Stimulated activated CD4-positive, alpha-beta T cell treated with anti-CD3 and anti-CD28 coated beads, Interleukin-2, amount 100 ng/mL, for 4 hours (primary cell): ENCODE measurements around the gene NCAPD2.
"Not testable (repeated sequence)": the region's sequence is repeated elsewhere in the genome, so short reads cannot be mapped to it uniquely, and the experiment has no call there.

ENCODE experiments used
- DNase-seq: peaks from one replicate; pipeline ENCODE4 v3.0.0-alpha.2; 2020; ENCODE audit warnings: low read depth

The NCAPD2 gene

GRCh38 chr12:6465467-6466183 is 28.3 kb upstream of the NCAPD2 start:
- no peak for DNase-seq

DNA sequence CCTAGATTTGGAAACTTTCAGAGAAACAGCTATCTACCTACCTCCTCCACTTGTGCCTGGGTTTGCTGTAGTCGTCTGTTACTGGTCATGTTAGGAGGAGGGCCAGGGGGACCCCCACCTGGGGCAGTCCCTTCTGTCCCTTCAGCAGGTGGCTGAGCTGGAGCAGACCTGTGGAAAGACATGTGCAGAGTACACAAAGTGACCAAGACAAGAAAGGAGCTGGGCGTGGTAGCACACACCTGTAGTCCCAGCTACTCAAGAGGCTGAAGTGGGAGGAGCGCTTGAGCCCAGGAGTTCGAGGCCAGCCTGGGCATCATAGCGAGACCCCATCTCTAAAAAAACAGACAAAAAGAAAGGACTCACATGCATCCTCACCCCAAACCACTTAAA is 27.7 kb upstream of the NCAPD2 start:
- DNase-seq = no peak

DNA sequence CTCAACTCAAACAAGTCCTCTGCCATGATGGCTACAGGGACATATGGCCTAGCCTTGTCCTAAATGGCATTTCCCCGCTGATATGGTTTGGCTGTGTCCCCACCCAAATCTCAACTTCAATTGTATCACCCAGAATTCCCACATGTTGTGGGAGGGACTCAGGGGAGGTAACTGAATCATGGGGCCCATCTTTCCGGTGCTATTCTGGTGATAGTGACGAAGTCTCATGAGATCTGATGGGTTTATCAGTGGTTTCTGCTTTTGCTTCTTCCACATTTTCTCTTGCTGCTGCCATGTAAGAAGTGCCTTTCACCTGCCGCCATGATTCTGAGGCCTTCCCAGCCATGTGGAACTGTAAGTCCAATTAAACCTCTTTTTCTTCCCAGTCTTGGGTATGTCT is 27.2 kb upstream of the NCAPD2 start:
- DNase-seq = not testable (repeated sequence)

GRCh38 chr12:6467571-6468282 is 26.2 kb upstream of the NCAPD2 start:
- DNase-seq = not testable (repeated sequence)

DNA sequence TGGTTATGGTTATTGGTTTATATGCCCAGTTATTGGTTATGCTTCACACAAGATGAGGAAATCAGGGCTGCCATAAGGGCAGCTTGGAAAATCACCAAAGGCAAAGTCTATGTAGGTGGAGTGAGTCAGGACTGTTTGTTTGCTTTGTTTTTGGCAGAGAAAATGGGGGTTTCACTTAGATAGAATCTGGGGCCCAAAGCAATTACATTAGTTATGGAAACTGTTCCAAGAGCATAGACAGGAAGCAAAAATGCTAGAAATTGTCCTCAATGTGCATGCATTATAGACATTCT is 25.7 kb upstream of the NCAPD2 start:
- DNase-seq = no peak

DNA sequence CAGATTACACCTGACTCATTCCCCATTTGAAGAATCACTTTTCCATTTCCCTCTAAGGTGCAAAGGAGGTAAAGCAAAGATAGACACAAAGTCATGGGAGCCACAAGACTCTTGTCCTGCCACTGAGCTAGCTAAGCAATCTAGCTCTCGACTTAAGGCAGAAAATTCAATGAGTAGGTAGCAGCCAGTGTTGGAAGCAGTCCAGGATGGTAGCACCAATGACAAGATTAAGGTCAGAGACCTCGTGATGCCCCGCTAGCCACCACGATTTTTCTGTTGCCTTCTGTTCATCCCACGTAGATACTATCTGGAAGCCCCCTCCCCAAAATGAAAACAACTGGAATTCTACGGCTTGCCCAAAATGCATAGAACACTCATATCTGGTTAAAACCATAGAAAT is 24.8 kb upstream of the NCAPD2 start:
- DNase-seq = no peak

DNA sequence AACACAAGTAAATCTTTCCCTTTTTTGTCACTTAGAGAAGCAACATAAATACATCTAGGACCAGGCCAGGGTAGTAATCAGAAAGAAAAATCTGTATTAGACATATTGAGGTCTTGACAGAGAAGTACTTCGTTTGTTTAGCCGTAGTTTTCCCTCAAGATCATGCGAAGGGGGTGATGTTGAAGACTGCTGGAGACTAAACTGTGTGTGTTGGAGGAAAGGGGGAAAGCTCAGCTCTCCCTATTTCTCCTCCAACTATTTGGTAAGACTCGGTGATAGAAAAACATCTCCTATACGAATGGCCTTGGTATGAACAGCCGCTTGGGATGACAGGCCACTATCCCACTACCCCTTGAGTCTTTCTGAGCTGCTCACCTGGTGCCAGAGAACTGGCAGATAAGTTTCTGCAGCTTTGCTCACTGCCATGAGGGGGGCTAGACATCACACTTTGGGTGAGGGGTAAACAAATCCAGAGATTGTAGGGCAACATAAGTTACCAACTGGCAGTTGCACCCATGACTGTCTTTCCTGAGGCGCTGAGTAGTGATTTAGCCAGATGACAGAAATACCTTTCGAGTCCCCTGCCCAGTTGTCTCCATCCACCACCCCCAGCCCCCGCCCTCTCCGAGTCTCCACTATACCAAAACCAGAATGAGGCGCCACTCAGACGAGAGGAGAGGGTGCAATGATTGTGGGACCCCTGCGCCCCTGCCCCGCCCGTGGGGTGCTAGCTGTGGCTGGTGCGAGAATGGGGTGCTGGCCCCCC is 24.1 kb upstream of the NCAPD2 start:
- DNase-seq = no peak

DNA sequence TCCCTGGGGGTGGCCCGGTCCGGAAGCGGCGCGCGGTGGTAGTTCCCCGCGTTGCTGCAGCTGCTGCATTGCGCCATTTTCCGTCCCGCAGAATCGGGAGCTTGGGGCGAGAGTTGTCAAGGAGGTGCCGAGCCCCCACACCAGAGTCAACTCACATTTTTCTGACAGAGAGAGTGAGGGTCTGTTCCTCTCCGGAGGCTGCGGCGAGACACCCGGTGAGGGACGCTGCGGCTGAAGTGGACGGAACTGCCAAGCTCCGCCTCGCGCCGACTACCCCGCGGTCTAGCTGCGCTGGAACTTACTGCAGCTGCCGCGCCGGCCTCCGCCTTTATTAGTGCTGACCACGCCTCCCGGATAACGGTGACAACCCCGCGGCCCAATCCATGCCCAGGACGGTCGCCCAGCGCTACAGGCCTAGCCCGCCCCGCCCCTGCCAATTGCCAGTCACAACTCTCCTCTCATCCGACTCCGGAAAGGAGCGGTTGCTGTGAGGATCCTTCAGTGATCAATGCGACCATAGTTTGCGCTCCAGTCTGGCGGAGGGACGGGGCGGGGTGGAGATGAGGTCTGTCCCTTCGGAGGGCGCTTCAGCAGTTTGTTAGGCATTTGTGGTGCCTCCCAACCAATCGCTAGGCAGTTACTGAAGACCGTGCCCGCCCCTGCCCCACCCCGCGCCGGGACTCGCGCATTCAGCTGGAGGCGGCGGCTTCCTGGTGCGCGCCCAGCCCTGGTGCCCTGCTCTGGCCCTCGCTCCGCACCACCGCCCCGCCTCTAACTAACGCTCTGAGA is 23.3 kb upstream of the NCAPD2 start, which contains the start of gene VAMP1:
VAMP1 (minus strand) TSS at position 303 of the 789 bp plus-strand sequence; CDS start at position 157, 146 bp downstream.
- DNase-seq = peak; percentile 93

DNA sequence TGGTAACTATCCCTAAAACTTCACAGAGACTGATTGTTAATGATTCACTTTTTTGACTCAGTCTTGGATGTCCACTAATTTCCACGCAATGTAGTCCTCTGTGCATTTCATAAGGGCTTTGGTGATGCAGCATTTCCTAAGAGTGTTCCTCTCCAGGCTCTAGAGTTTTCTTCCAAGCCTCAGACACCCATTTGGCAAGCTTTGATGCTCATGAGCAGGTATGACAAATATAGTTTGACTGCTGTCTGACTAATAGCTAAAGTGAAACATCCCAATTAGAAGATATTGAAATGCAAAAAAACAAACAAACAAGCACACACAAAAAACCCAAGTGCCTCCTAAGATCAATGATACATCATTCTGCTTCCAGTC is 21.9 kb upstream of the NCAPD2 start:
- no peak for DNase-seq

GRCh38 chr12:6472491-6472890 is 21.4 kb upstream of the NCAPD2 start:
- DNase-seq = no peak

- not testable (repeated sequence) for DNase-seq
These were observed 18.5 kb upstream of the NCAPD2 start for GRCh38 chr12:6475233-6475975.

DNA sequence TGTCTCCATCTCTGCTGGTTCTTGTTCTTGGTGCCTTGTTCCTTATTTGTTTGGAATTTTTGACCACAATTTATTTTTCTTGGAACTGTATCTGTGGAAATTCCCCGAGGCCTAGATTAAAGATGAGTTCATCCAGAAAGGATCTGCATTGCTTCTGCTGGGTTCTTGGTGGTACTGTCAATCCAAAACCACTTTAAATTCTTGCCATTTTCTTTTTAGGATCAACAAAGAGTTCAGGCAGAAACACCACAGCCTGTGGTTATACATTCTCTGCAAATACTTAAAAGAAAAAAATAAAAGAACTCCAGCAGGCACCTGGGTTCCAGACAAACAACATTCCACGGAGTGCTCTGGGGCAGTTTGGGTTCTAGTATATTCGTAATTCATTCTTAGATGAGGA is 17.4 kb upstream of the NCAPD2 start:
- no peak for DNase-seq

DNA sequence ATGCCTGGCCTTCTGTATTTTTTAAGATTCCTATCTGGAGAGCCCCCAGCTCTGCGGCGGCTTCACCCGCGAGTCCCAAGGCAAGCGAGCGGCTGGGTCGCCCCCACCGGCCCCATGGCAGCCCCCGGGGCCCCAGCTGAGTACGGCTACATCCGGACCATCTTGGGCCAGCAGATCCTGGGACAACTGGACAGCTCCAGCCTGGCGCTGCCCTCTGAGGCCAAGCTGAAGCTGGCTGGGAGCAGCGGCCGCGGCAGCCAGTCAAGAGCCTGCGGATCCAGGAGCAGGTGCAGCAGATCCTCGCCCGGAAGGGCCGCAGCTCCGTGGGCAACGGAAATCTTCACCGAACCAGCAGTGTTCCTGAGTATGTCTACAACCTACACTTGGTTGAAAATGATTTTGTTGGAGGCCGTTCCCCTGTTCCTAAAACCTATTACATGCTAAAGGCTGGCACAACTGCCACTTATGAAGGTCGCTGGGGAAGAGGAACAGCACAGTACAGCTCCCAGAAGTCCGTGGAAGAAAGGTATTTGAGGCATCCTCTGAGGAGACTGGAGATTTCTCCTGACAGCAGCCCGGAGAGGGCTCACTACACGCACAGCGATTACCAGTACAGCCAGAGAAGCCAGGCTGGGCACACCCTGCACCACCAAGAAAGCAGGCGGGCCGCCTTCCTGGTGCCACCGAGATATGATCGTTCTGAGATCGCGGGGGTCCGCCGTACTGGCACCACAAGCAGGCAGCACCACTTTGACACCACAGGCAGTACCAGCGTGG is 16.1 kb upstream of the NCAPD2 start:
- DNase-seq = not testable (repeated sequence)

GRCh38 chr12:6478416-6478815 is 15.5 kb upstream of the NCAPD2 start:
- no peak for DNase-seq

DNA sequence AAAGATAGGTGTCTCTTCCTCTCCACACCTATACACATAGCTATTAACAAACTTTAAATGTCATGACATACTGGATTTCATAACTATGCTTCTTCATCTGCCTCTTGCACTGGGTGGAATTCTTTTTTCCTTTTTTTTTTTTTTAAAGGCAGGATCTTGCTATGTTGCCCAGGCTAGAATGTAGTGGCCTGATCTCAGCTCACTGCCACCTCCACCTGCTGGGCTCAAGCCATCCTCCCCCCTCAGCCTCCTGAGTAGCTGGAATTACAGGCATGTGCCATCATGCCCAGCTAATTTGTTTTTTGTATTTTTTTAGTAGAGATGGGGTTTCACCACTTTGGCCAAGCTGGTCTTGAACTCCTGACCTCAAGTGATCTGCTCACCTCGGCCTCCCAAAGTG is 5.7 kb upstream of the NCAPD2 start:
- no peak for DNase-seq

GRCh38 chr12:6489449-6489848 is 4.5 kb upstream of the NCAPD2 start:
- DNase-seq = no peak

- DNase-seq = not testable (repeated sequence)
These were observed 3.2 kb upstream of the NCAPD2 start for GRCh38 chr12:6490673-6491072.

DNA sequence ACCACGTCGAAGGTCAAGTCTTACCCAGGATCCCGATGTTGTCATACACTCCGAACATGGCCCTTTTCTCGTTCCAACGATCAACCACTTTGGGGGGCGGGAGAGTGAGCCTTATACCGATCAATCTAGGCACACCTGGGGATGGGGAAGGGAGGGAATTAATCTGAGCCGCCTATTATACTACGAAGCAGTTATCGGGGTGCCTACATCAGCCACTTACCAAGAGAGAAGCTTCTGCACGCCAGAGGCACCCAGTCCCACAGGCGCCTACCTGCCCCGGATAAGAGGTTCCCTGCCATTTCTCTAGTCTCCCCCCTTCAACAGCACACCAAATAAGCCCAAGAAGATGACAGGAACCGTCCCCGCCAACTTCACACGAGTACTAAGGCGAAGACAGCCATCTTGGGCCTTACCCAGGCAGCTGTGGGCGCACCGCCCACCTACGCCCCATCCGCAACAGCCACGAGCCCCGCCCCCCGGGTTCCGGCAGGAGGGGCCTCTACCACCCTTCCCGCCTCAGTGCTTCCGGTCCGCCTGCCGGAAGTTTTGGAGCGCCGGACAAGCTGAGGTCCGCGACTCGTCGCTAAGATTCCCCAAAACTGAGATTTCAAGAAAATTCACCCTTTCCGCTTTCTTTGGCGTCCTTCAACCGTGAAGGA is 935 bp upstream of the NCAPD2 start, which contains the start of gene MRPL51:
MRPL51 (minus strand) TSS at position 425 of the 659 bp plus-strand sequence; CDS start at position 299, 126 bp downstream.
- peak; percentile 96 for DNase-seq

GRCh38 chr12:6494258-6494743 is 399 bp downstream of the NCAPD2 start:
- DNase-seq = no peak

DNA sequence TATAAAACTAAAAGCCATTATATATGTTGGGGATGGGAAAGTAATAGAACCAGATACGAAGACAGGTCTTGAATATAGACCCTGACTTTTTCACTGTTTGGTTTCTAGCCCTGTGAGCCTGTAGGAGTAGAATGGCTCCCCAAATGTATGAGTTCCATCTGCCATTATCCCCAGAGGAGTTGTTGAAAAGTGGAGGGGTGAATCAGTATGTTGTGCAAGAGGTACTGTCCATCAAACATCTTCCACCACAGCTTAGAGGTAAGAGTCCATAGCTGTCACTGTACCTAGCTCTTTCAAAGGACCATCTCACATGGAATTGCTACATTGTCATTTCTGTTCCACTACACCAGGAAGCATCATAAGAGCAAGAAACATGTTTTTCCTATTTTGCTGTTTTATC is 1.1 kb downstream of the NCAPD2 start:
- no peak for DNase-seq
